Neural cell (in vitro differentiated cells): Measurements from ENCODE around the gene TGFBRAP1. TPM values are rescaled to one million over a fixed set of nuclear protein-coding genes. Genes with fewer than 3 reads are reported as not detected.

Source experiments
- H2AFZ ChIP-seq: fragments of 200-600, 300-800 bp; sonication (generic), shearing (Covaris generic); 2 replicates; pipeline ENCODE4 v1.6.0; 2014; ENCODE audit warnings: low read depth, mild to moderate bottlenecking, antibody characterized with exemption, low read length, moderate library complexity
- H3F3A ChIP-seq: fragments of 200-600 bp; shearing (Covaris generic); 2 replicates; pipeline ENCODE4 v1.6.1; 2016; ENCODE audit warnings: mild to moderate bottlenecking, moderate library complexity, mixed read lengths, antibody characterized with exemption, low read length; ENCODE audit not compliant: insufficient read depth, poor library complexity, severe bottlenecking
- H3K27ac ChIP-seq: fragments of 200-600, 300-800 bp; sonication (generic), shearing (Covaris generic); 2 replicates; pipeline ENCODE4 v1.5.1; 2014; ENCODE audit warnings: mild to moderate bottlenecking, low read length, moderate library complexity
- H3K27me3 ChIP-seq: fragments of 300-800, 200-600 bp; sonication (generic), shearing (Covaris generic); 2 replicates; pipeline ENCODE4 v1.6.0; 2014; ENCODE audit warnings: mild to moderate bottlenecking, low read depth, low read length, moderate library complexity; ENCODE audit not compliant: insufficient read depth
- H3K36me3 ChIP-seq: fragments of 300-800, 200-600 bp; sonication (generic), shearing (Covaris generic); 2 replicates; pipeline ENCODE4 v1.5.1; 2014; ENCODE audit warnings: mild to moderate bottlenecking, antibody characterized with exemption, low read length, moderate library complexity; ENCODE audit not compliant: insufficient read depth
- H3K4me2 ChIP-seq: fragments of 300-800, 200-600 bp; sonication (generic), shearing (Covaris generic); 2 replicates; pipeline ENCODE4 v1.6.0; 2014; ENCODE audit warnings: mild to moderate bottlenecking, low read length
- H3K4me3 ChIP-seq: fragments of 300-800, 200-600 bp; sonication (generic), shearing (Covaris generic); 2 replicates; pipeline ENCODE4 v1.5.1; 2014; ENCODE audit warnings: mild to moderate bottlenecking, low read length, moderate library complexity
- H3K79me2 ChIP-seq: fragments of 200-600 bp; shearing (Covaris generic); replicated peaks from 2 replicates; pipeline ENCODE4 v1.6.0; 2014; ENCODE audit warnings: mild to moderate bottlenecking, low read length, moderate library complexity; ENCODE audit not compliant: insufficient read depth
- H3K9ac ChIP-seq: fragments of 300-800, 200-600 bp; sonication (generic), shearing (Covaris generic); 2 replicates; pipeline ENCODE4 v1.6.1; 2016; ENCODE audit warnings: mild to moderate bottlenecking, low read length, mixed read lengths
- H3K9me2 ChIP-seq: fragments of 200-600 bp; shearing (Covaris generic); 2 replicates; pipeline ENCODE4 v1.6.1; 2016; ENCODE audit warnings: mild to moderate bottlenecking, low read length, mixed read lengths; ENCODE audit not compliant: insufficient read depth
- H3K9me3 ChIP-seq: fragments of 200-600, 300-800 bp; sonication (generic), shearing (Covaris generic); 2 replicates; pipeline ENCODE4 v1.6.1; 2016; ENCODE audit warnings: mild to moderate bottlenecking, mixed run types, low read length, moderate library complexity, mixed read lengths
- H4K20me1 ChIP-seq: fragments of 200-600 bp; shearing (Covaris generic); 2 replicates; pipeline ENCODE4 v1.6.1; 2016; ENCODE audit warnings: mild to moderate bottlenecking, mixed run types; ENCODE audit not compliant: insufficient read depth
- CTCF ChIP-seq: fragments of 450-650 bp; IDR thresholded peaks from 2 replicates; pipeline ENCODE4 v1.5.1; 2014; ENCODE audit warnings: antibody characterized with exemption, mild to moderate bottlenecking, moderate library complexity; ENCODE audit not compliant: poor library complexity, severe bottlenecking
- EP300 ChIP-seq: fragments of 450-650 bp; conservative IDR thresholded peaks from 2 replicates; pipeline ENCODE4 v1.6.1; 2014; ENCODE audit warnings: antibody characterized with exemption, mild to moderate bottlenecking, moderate library complexity; ENCODE audit not compliant: poor library complexity, severe bottlenecking
- EZH2 ChIP-seq: fragments of 200-600, 300-800 bp; shearing (Covaris generic), sonication (generic); IDR thresholded peaks from 2 replicates; pipeline ENCODE4 v1.6.1; 2014; ENCODE audit warnings: antibody characterized with exemption, low read length, borderline replicate concordance, mild to moderate bottlenecking; ENCODE audit not compliant: insufficient read depth, poor library complexity, severe bottlenecking
- MXI1 ChIP-seq: fragments of 450-650 bp; conservative IDR thresholded peaks from 2 replicates; pipeline ENCODE4 v1.6.1; 2014; ENCODE audit warnings: antibody characterized with exemption, mild to moderate bottlenecking; ENCODE audit not compliant: poor library complexity, severe bottlenecking
- POLR2AphosphoS5 ChIP-seq: IDR thresholded peaks from 2 replicates; pipeline ENCODE4 v1.6.1; 2012
- RAD21 ChIP-seq: fragments of 450-650 bp; conservative IDR thresholded peaks from 2 replicates; pipeline ENCODE4 v1.6.1; 2014; ENCODE audit warnings: antibody characterized with exemption, mild to moderate bottlenecking, moderate library complexity
- SMC3 ChIP-seq: fragments of 450-650 bp; conservative IDR thresholded peaks from 2 replicates; pipeline ENCODE4 v1.6.1; 2014; ENCODE audit warnings: antibody characterized with exemption, mild to moderate bottlenecking, moderate library complexity; ENCODE audit not compliant: poor library complexity
- TAF1 ChIP-seq: IDR thresholded peaks from 2 replicates; pipeline ENCODE4 v1.6.1; 2012; ENCODE audit warnings: low read depth
- polyA plus RNA-seq: library from polyadenylated mRNA; depleted of rRNA; stranded (reverse); fragments of >200 nt; gene quantifications from 2 replicates; pipeline ENCODE4 v1.2.3, GENCODE V29; 2014
- TF ChIP-seq, protein P1 (sequence below): IDR thresholded peaks from 2 replicates; pipeline ENCODE4 v1.6.1; 2012; ENCODE audit warnings: borderline replicate concordance

Gene TGFBRAP1
- polyA plus RNA-seq, 1 donor from 2014 or later: 13.9 TPM

DNA sequence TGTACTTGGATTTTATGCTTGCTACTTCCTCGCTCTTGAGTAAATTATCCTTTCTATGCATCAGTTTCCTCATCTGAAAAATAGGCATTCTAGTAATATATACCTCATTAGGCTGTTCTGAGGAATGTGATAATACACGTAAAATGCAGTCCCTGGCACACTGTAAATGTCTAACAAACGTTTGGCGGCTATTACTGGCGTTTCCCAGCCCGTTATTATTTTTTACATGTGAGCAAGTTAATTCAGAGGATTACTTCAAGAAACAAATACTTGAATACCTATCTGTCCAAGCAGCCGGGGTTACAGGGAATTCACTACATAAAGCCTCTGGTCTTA, 7.2 kb upstream of the TGFBRAP1 start:
- peak overlapping the region; percentile 99 for H2AFZ ChIP-seq
- peak overlapping the region; percentile 98 for H3K4me2 ChIP-seq
- peak overlapping the region; percentile 85 for H3K9ac ChIP-seq
- H3K27ac ChIP-seq: peak overlapping the region; percentile 95
- no peaks in the 10 kb centered on the region for H4K20me1 ChIP-seq
- no peaks in the 10 kb centered on the region for H3K27me3 ChIP-seq
- no peaks in the 10 kb centered on the region for H3K36me3 ChIP-seq
- peak overlapping the region; percentile 72 for H3K4me3 ChIP-seq
- peaks cover 44% of the 10 kb centered on the region for H3K79me2 ChIP-seq
- no peaks in the 10 kb centered on the region for H3F3A ChIP-seq
- no peaks in the 10 kb centered on the region for H3K9me2 ChIP-seq
- TF ChIP-seq SMC3 (no peak), TAF1 (no peak), RAD21 (no peak), CTCF (no peak), EZH2 (no peak), POLR2AphosphoS5 (no peak), EP300 (no peak), MXI1 (no peak)
- TF ChIP-seq, protein P1, sequence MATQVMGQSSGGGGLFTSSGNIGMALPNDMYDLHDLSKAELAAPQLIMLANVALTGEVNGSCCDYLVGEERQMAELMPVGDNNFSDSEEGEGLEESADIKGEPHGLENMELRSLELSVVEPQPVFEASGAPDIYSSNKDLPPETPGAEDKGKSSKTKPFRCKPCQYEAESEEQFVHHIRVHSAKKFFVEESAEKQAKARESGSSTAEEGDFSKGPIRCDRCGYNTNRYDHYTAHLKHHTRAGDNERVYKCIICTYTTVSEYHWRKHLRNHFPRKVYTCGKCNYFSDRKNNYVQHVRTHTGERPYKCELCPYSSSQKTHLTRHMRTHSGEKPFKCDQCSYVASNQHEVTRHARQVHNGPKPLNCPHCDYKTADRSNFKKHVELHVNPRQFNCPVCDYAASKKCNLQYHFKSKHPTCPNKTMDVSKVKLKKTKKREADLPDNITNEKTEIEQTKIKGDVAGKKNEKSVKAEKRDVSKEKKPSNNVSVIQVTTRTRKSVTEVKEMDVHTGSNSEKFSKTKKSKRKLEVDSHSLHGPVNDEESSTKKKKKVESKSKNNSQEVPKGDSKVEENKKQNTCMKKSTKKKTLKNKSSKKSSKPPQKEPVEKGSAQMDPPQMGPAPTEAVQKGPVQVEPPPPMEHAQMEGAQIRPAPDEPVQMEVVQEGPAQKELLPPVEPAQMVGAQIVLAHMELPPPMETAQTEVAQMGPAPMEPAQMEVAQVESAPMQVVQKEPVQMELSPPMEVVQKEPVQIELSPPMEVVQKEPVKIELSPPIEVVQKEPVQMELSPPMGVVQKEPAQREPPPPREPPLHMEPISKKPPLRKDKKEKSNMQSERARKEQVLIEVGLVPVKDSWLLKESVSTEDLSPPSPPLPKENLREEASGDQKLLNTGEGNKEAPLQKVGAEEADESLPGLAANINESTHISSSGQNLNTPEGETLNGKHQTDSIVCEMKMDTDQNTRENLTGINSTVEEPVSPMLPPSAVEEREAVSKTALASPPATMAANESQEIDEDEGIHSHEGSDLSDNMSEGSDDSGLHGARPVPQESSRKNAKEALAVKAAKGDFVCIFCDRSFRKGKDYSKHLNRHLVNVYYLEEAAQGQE: no peak
- no peaks in the 10 kb centered on the region for H3K9me3 ChIP-seq

GRCh38 chr2:105335469-105335868, 5.9 kb upstream of the TGFBRAP1 start:
- Histone ChIP-seq H3K27me3 (no peaks in the 10 kb centered on the region), H3K9ac (no peak overlapping the region), H3K4me3 (no peak overlapping the region), H3K4me2 (no peak overlapping the region), H3K36me3 (no peaks in the 10 kb centered on the region), H3K27ac (no peak overlapping the region), H2AFZ (no peak overlapping the region), H3F3A (no peaks in the 10 kb centered on the region), H3K9me3 (no peaks in the 10 kb centered on the region), H4K20me1 (no peaks in the 10 kb centered on the region), H3K79me2 (peaks cover 40% of the 10 kb centered on the region), H3K9me2 (no peaks in the 10 kb centered on the region)
- no peak for TF ChIP-seq CTCF
- no peak for TF ChIP-seq SMC3
- TF ChIP-seq EZH2: no peak
